ENCODE data around the gene ARMC6.

ARMC6 gene

GRCh38 chr19:19033426-19034203 is at the start of gene ARMC6, which contains the start of gene SUGP2:
ARMC6 (plus strand) TSS chr19:19033603; CDS start chr19:19034210, 607 bp downstream.
SUGP2 (minus strand) TSS chr19:19033517; CDS start chr19:19031071, 2,446 bp downstream.
- H3K36me3 ChIP-seq (ENCODE audit: control insufficient read depth, insufficient read depth, low read length), result peaks cover 2% of the 10 kb centered on the region
- no peaks in the 10 kb centered on the region for H3K27me3 ChIP-seq (ENCODE audit: control insufficient read depth, insufficient read depth, low read length)
- H3K27ac ChIP-seq (ENCODE audit: low read depth, low read length), result peak within 1 kb of the TSS; percentile 81
- H3K4me1 ChIP-seq (ENCODE audit: control insufficient read depth, insufficient read depth, low read length), result peaks cover 3% of the 10 kb centered on the region
- H3K9ac ChIP-seq (ENCODE audit: low read length), result peak within 1 kb of the TSS; percentile 86
- H3K4me3 ChIP-seq (ENCODE audit: low read length), result peak within 1 kb of the TSS; percentile 79

GRCh38 chr19:18984251-18984650 is 49.2 kb upstream of the ARMC6 start:
- Histone ChIP-seq H3K4me1 (ENCODE audit: control insufficient read depth, insufficient read depth, low read length) (no peaks in the 10 kb centered on the region), H3K36me3 (ENCODE audit: control insufficient read depth, insufficient read depth, low read length) (no peaks in the 10 kb centered on the region), H3K27ac (ENCODE audit: low read depth, low read length) (no peak overlapping the region), H3K9ac (ENCODE audit: low read length) (no peak overlapping the region), H3K27me3 (ENCODE audit: control insufficient read depth, insufficient read depth, low read length) (no peaks in the 10 kb centered on the region), H3K4me3 (ENCODE audit: low read length) (no peak overlapping the region)

- Histone ChIP-seq H3K4me3 (ENCODE audit: low read length) (no peak overlapping the region), H3K27me3 (ENCODE audit: control insufficient read depth, insufficient read depth, low read length) (no peaks in the 10 kb centered on the region), H3K9ac (ENCODE audit: low read length) (no peak overlapping the region), H3K36me3 (ENCODE audit: control insufficient read depth, insufficient read depth, low read length) (no peaks in the 10 kb centered on the region), H3K27ac (ENCODE audit: low read depth, low read length) (no peak overlapping the region), H3K4me1 (ENCODE audit: control insufficient read depth, insufficient read depth, low read length) (no peaks in the 10 kb centered on the region)
These were observed 48.1 kb upstream of the ARMC6 start for GRCh38 chr19:18985257-18985656.

- Histone ChIP-seq H3K4me1 (ENCODE audit: control insufficient read depth, insufficient read depth, low read length) (no peaks in the 10 kb centered on the region), H3K9ac (ENCODE audit: low read length) (no peak overlapping the region), H3K4me3 (ENCODE audit: low read length) (no peak overlapping the region), H3K36me3 (ENCODE audit: control insufficient read depth, insufficient read depth, low read length) (no peaks in the 10 kb centered on the region), H3K27ac (ENCODE audit: low read depth, low read length) (no peak overlapping the region), H3K27me3 (ENCODE audit: control insufficient read depth, insufficient read depth, low read length) (no peaks in the 10 kb centered on the region)
These were observed 45.9 kb upstream of the ARMC6 start for GRCh38 chr19:18987456-18987855.

DNA sequence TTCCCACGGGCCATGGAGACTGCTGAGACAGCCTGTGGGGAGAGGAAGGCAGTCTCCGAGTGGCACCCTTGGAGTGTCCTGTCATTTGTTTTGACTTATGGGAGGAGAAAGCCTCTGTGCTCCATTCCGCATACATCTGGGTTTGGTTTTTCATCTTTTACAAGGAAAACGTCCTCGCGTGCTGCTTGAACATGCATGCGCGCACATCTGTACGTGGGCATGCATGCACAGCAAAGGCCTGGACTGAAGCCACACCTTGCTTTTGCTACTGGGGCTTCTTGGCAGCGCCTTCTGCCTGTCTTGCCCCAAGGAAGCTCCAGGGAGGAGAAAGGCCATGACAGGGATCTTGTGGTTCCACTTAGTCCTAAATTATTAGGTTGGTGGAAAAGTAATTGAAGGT is 44.1 kb upstream of the ARMC6 start:
- Histone ChIP-seq H3K36me3 (ENCODE audit: control insufficient read depth, insufficient read depth, low read length) (peaks cover 12% of the 10 kb centered on the region), H3K4me1 (ENCODE audit: control insufficient read depth, insufficient read depth, low read length) (no peaks in the 10 kb centered on the region), H3K27me3 (ENCODE audit: control insufficient read depth, insufficient read depth, low read length) (no peaks in the 10 kb centered on the region), H3K27ac (ENCODE audit: low read depth, low read length) (no peak overlapping the region), H3K4me3 (ENCODE audit: low read length) (no peak overlapping the region), H3K9ac (ENCODE audit: low read length) (no peak overlapping the region)

DNA sequence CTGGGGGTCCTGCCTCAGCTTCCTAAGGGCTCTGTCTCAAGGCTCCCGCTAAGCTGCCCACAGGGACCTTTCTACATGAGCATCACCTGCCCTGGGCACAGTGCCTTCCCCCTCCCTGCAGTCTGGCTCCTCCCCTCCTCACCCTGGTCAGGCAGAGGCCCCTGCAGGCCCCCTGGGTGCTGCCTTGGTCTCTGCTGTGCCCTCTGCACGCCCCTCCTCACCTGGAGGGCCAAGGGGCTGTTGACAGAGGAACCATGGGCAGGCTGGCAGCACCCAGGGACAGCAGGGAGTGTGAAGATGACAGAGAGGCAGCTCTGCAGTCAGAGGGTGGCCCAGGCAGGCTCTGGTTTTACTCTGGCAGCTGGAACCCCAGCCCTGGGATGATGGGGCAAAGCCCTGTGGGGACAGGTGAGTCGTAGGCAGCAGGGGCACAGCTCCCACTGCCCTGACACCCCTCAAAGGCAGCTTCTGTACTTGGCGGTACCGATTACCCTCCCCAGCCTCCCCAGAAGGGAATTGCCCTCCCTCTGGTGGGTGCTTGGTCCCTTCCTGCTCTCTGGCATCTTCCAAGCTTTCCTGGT is 43.2 kb upstream of the ARMC6 start:
- no peaks in the 10 kb centered on the region for H3K27me3 ChIP-seq (ENCODE audit: control insufficient read depth, insufficient read depth, low read length)
- no peak overlapping the region for H3K4me3 ChIP-seq (ENCODE audit: low read length)
- no peaks in the 10 kb centered on the region for H3K4me1 ChIP-seq (ENCODE audit: control insufficient read depth, insufficient read depth, low read length)
- peaks cover 13% of the 10 kb centered on the region for H3K36me3 ChIP-seq (ENCODE audit: control insufficient read depth, insufficient read depth, low read length)
- H3K9ac ChIP-seq (ENCODE audit: low read length), result no peak overlapping the region
- no peak overlapping the region for H3K27ac ChIP-seq (ENCODE audit: low read depth, low read length)

DNA sequence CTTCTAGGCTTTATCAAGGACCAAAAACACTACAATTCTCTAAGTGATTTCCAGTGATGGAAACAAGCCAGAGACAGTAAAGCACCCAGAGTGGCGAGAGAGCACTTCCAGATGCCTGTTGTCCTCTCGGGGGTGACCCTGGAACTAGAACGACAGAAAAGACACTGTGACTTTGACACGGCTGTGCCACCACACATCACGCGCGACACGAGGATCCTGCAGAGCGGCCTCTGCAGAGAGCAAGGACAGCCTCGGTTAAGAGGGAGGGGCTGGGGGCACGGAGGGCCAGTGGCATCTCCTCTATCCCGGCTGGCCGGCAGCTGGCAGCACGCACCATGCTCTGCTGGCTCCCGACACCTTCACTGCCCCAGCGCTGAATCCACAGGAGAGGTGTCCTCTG is 42.4 kb upstream of the ARMC6 start:
- no peaks in the 10 kb centered on the region for H3K27me3 ChIP-seq (ENCODE audit: control insufficient read depth, insufficient read depth, low read length)

DNA sequence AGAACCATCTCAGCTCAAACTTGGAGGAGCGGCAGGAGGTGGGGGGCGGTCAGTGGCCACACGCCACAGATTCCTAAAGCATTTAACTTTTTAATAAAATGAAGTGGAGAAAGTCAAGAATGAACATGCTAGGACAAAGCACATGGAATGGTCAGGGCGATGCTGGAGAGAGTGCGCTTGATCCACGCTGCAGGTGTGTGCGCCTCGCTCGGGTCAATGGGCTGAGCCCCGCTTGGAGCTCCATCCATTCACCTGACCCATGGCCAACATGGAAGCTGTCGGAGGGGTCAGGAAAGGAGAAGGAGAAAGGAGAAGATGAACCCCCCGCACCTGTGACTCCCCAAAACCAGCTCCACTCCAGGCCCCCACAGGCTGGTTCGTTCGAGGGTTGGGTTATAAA is 41.9 kb upstream of the ARMC6 start:
- Histone ChIP-seq H3K9ac (ENCODE audit: low read length) (no peak overlapping the region), H3K4me1 (ENCODE audit: control insufficient read depth, insufficient read depth, low read length) (no peaks in the 10 kb centered on the region), H3K27ac (ENCODE audit: low read depth, low read length) (no peak overlapping the region), H3K36me3 (ENCODE audit: control insufficient read depth, insufficient read depth, low read length) (peaks cover 13% of the 10 kb centered on the region), H3K4me3 (ENCODE audit: low read length) (no peak overlapping the region), H3K27me3 (ENCODE audit: control insufficient read depth, insufficient read depth, low read length) (no peaks in the 10 kb centered on the region)

More for the DNA sequence above, 42.4 kb upstream of the ARMC6 start:
- Histone ChIP-seq H3K36me3 (ENCODE audit: control insufficient read depth, insufficient read depth, low read length) (peaks cover 13% of the 10 kb centered on the region), H3K9ac (ENCODE audit: low read length) (no peak overlapping the region), H3K27ac (ENCODE audit: low read depth, low read length) (no peak overlapping the region), H3K4me1 (ENCODE audit: control insufficient read depth, insufficient read depth, low read length) (no peaks in the 10 kb centered on the region), H3K4me3 (ENCODE audit: low read length) (no peak overlapping the region)

- Histone ChIP-seq H3K4me1 (ENCODE audit: control insufficient read depth, insufficient read depth, low read length) (no peaks in the 10 kb centered on the region), H3K9ac (ENCODE audit: low read length) (no peak overlapping the region), H3K4me3 (ENCODE audit: low read length) (no peak overlapping the region), H3K27me3 (ENCODE audit: control insufficient read depth, insufficient read depth, low read length) (no peaks in the 10 kb centered on the region), H3K27ac (ENCODE audit: low read depth, low read length) (no peak overlapping the region), H3K36me3 (ENCODE audit: control insufficient read depth, insufficient read depth, low read length) (peaks cover 13% of the 10 kb centered on the region)
These were observed 40.7 kb upstream of the ARMC6 start for GRCh38 chr19:18992696-18993095.

DNA sequence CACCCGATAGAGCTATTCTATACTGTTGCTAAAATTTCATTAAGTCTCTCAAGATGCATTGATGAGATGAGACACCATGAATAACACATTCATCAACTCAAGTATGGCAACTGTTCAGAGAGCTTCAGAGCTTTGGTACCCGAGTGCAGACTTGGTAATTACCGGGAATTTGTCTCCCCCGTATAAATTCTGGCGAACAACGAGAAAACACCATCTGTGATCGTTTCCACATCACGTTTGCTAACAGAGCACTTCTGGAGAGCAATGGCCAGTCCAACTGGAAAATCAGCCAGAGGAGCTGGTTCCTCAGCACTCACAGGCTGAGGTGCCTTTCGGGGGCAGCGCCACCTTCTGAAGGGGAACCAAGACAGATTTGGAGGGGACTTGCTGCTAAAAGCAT is 40.3 kb upstream of the ARMC6 start:
- peaks cover 13% of the 10 kb centered on the region for H3K36me3 ChIP-seq (ENCODE audit: control insufficient read depth, insufficient read depth, low read length)
- H3K4me1 ChIP-seq (ENCODE audit: control insufficient read depth, insufficient read depth, low read length), result no peaks in the 10 kb centered on the region
- H3K4me3 ChIP-seq (ENCODE audit: low read length), result no peak overlapping the region
- no peak overlapping the region for H3K9ac ChIP-seq (ENCODE audit: low read length)
- H3K27me3 ChIP-seq (ENCODE audit: control insufficient read depth, insufficient read depth, low read length), result no peaks in the 10 kb centered on the region
- no peak overlapping the region for H3K27ac ChIP-seq (ENCODE audit: low read depth, low read length)

DNA sequence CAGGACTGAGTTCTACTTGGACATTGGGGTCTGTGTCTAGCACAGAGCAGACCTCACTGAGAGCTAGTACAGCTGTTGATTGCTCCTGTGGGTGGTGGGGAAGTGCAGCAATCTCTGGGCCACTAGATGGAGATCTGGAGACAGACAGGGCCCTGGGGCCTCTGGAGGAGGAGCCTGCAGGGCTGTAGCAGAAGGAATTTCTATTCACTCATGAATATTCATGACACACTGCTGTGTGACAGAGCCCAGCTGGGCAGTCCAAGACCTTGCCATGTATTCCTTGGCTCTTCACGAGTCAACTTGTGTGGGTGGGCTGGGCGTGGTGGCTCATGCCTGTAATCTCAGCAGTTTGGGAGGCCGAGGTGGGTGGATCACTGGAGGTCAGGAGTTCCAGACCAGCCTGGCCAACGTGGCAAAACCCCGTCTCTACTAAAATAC is 37.6 kb upstream of the ARMC6 start:
- Histone ChIP-seq H3K27me3 (ENCODE audit: control insufficient read depth, insufficient read depth, low read length) (no peaks in the 10 kb centered on the region), H3K36me3 (ENCODE audit: control insufficient read depth, insufficient read depth, low read length) (peaks cover 25% of the 10 kb centered on the region), H3K27ac (ENCODE audit: low read depth, low read length) (no peak overlapping the region), H3K4me1 (ENCODE audit: control insufficient read depth, insufficient read depth, low read length) (no peaks in the 10 kb centered on the region), H3K4me3 (ENCODE audit: low read length) (no peak overlapping the region), H3K9ac (ENCODE audit: low read length) (no peak overlapping the region)

DNA sequence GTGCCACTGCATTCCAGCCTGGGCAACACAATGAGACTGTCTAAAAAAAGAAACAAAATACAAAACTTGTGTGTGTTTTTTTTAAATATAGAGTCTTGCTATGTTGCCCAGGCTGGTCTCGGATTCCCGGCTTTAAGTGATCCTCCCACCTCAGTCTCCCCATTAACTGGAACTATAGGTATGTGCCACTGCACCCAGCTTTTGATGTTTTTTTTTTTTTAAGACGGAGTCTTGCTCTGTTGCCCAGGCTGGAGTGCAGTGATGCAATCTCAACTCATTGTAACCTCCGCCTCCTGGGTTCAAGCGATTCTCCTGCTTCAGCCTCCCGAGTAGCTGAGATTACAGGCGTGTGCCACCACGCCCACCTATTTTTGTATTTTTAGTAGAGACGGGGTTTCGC is 37.1 kb upstream of the ARMC6 start:
- no peak overlapping the region for H3K27ac ChIP-seq (ENCODE audit: low read depth, low read length)
- no peak overlapping the region for H3K9ac ChIP-seq (ENCODE audit: low read length)
- peaks cover 27% of the 10 kb centered on the region for H3K36me3 ChIP-seq (ENCODE audit: control insufficient read depth, insufficient read depth, low read length)

More for the DNA sequence above, 37.1 kb upstream of the ARMC6 start:
- Histone ChIP-seq H3K27me3 (ENCODE audit: control insufficient read depth, insufficient read depth, low read length) (no peaks in the 10 kb centered on the region), H3K4me1 (ENCODE audit: control insufficient read depth, insufficient read depth, low read length) (no peaks in the 10 kb centered on the region), H3K4me3 (ENCODE audit: low read length) (no peak overlapping the region)

Data from rectal smooth muscle tissue (tissue), 1 donor.